ENCODE measurements around the gene SLIT3.

SLIT3 gene

DNA sequence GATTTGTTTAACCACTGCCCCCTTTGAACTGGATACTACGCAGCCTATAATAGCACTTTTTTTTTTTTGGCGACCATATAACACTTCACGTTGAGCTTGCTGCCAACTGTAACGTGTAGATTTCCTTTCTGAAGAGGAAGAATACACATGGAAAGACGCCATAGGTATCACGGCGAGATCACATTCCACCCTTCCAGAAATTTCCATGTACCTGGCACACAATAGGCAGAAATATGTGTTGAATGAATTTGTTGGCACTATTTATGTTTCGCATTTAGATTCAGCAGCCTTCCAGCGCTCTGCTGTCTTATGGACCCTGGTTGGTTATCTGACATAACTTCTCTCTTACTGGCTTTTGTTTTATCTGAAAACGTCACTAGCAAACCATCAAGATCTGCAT lies 250.3 kb downstream of the SLIT3 start:
- H3K4me3 ChIP-seq (replicated peaks; ENCODE audit: low read depth, low read length): no peak overlapping the region
- peaks cover under 1% of the 10 kb centered on the region; the same call in 1 of the 2 replicates for H3K27me3 ChIP-seq (replicated peaks; ENCODE audit: control insufficient read depth, insufficient read depth, low read length)
- DNase-seq (ENCODE audit: extremely low read depth, insufficient read length): no peak
- TF ChIP-seq CTCF (IDR thresholded peaks at IDR 0.05; ENCODE audit: insufficient read depth, low read length, poor library complexity, severe bottlenecking): no peak
- H3K36me3 ChIP-seq (ENCODE audit: control insufficient read depth, insufficient read depth, low read length): no peaks in the 10 kb centered on the region

GRCh38 chr5:169050146-169050571 lies 250.8 kb downstream of the SLIT3 start:
- no peak for DNase-seq (ENCODE audit: extremely low read depth, insufficient read length)
- Histone ChIP-seq H3K27me3 (replicated peaks; ENCODE audit: control insufficient read depth, insufficient read depth, low read length) (peaks cover 1% of the 10 kb centered on the region; the same call in 1 of the 2 replicates), H3K4me3 (replicated peaks; ENCODE audit: low read depth, low read length) (no peak overlapping the region), H3K36me3 (ENCODE audit: control insufficient read depth, insufficient read depth, low read length) (no peaks in the 10 kb centered on the region)
- no peak for TF ChIP-seq CTCF (IDR thresholded peaks at IDR 0.05; ENCODE audit: insufficient read depth, low read length, poor library complexity, severe bottlenecking)

DNA sequence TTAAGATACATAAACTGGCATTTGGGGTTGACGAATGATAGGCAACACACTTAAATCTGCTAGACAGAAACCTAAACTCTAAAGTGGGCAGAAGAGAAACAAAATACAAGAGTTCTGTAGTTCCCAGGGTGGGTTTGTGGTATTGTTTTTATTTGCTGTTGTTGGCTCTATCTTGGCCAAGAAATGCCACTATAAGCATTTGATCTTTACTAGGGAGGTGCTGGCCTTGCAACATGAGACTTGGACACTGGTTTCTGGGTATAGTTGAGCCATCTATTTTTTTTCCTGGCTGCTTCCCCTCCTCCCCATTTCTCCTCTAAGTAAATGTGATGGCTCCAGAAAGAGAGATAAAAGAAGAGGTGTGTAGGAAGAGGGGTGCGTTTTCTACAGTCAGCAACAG lies 251.2 kb downstream of the SLIT3 start:
- no peak for DNase-seq (ENCODE audit: extremely low read depth, insufficient read length)
- no peak for TF ChIP-seq CTCF (IDR thresholded peaks at IDR 0.05; ENCODE audit: insufficient read depth, low read length, poor library complexity, severe bottlenecking)
- Histone ChIP-seq H3K4me3 (replicated peaks; ENCODE audit: low read depth, low read length) (no peak overlapping the region), H3K36me3 (ENCODE audit: control insufficient read depth, insufficient read depth, low read length) (no peaks in the 10 kb centered on the region), H3K27me3 (replicated peaks; ENCODE audit: control insufficient read depth, insufficient read depth, low read length) (peaks cover 1% of the 10 kb centered on the region; the same call in 1 of the 2 replicates)

DNA sequence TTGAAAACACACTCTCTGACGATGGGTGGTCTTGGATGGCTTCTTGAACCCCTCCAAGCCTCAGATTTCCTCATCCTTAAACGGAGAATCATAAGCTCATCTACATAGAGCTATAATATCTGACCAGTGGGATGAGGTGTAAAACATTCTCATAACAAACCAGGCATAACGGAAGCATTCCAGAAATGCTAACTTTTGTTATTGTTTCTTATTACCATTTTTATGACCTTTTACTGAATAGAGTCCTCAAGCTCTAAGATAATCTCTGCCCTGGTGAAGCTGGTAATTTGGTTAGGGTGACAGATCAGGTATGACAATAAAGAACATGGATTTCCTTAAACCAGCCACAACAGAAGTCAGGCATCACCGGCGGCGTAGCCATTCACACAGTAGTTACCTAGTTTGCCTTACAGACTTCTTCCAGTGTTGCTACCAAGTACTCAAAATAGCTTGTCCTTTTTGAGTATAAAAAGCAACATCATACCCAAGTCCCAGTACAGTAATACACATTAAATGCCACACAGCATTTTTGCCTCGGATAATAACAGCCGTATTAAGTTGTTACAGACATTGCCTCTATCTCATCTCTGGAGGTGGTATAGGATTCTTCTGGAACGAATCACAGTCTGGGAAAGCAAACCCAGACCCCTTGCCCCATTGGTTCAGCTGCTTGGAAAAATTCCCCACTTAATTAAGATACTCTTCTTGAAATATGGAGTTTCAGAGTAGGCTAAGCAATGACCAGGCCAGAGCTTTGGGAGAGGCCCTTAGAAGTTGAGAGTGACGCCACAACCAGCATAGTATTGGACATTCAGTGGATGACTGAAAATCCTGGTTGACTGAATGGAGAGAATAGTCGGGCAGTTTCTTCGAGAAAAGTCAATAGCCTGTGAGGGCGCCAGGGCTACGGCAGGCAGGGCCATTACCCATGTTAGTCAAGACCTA lies 252.5 kb downstream of the SLIT3 start:
- no peak overlapping the region for H3K4me3 ChIP-seq (replicated peaks; ENCODE audit: low read depth, low read length)
- no peak for TF ChIP-seq CTCF (IDR thresholded peaks at IDR 0.05; ENCODE audit: insufficient read depth, low read length, poor library complexity, severe bottlenecking)
- no peaks in the 10 kb centered on the region for H3K36me3 ChIP-seq (ENCODE audit: control insufficient read depth, insufficient read depth, low read length)
- DNase-seq (ENCODE audit: extremely low read depth, insufficient read length): no peak
- H3K27me3 ChIP-seq (replicated peaks; ENCODE audit: control insufficient read depth, insufficient read depth, low read length): peaks cover 1% of the 10 kb centered on the region; the same call in 1 of the 2 replicates

- peaks cover 1% of the 10 kb centered on the region; the same call in 1 of the 2 replicates for H3K27me3 ChIP-seq (replicated peaks; ENCODE audit: control insufficient read depth, insufficient read depth, low read length)
- no peak for TF ChIP-seq CTCF (IDR thresholded peaks at IDR 0.05; ENCODE audit: insufficient read depth, low read length, poor library complexity, severe bottlenecking)
- no peaks in the 10 kb centered on the region for H3K36me3 ChIP-seq (ENCODE audit: control insufficient read depth, insufficient read depth, low read length)
- no peak overlapping the region for H3K4me3 ChIP-seq (replicated peaks; ENCODE audit: low read depth, low read length)
- no peak for DNase-seq (ENCODE audit: extremely low read depth, insufficient read length)
These were observed 256.0 kb downstream of the SLIT3 start for GRCh38 chr5:169044962-169045361.

Data from GM06990 (cell line).